Measurements from ENCODE around the gene PRKCB.
"Not testable (repeated sequence)": the region's sequence is repeated elsewhere in the genome, so short reads cannot be mapped to it uniquely, and the experiment has no call there.

The PRKCB gene

GRCh38 chr16:24235806-24236205 is 400.0 kb downstream of the PRKCB start:
- H3K9ac ChIP-seq (ENCODE audit: low read depth, low read length): no peak overlapping the region
- no peak overlapping the region for H3K27ac ChIP-seq (ENCODE audit: low read depth, low read length)
- H3K4me3 ChIP-seq (ENCODE audit: low read depth, low read length): no peak overlapping the region
- H3K9me3 ChIP-seq (ENCODE audit: control insufficient read depth, insufficient read depth, low read length): 0 out of 2 replicates have a peak, but pooled peaks cover 4% of the 10 kb centered on the region
- no peaks in the 10 kb centered on the region for H3K4me1 ChIP-seq (ENCODE audit: control insufficient read depth, insufficient read depth, low read length)
- H3K27me3 ChIP-seq (ENCODE audit: control insufficient read depth, insufficient read depth, low read length): no peaks in the 10 kb centered on the region
- H3K36me3 ChIP-seq (ENCODE audit: control insufficient read depth, insufficient read depth, low read length): no peaks in the 10 kb centered on the region

DNA sequence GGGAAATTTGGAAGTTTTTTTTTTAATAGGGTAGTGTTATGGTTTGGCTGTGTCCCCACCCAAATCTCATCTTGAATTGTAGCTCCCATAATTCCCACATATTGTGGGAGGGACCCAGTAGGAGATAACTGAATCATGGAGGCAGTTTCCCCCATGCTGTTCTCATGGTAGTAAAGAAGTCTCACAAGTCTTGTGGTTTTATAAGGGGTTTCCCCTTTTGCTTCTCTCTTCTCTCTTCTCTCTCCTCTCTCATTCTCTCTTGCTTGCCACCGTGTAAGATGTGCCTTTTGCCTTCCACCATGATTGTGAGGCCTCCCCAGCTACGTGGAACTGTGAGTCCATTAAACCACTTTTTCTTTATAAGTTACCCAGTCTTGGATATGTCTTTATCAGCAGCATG is 403.1 kb downstream of the PRKCB start:
- H3K9ac ChIP-seq (ENCODE audit: low read depth, low read length); H3K27me3 ChIP-seq (ENCODE audit: control insufficient read depth, insufficient read depth, low read length); H3K4me1 ChIP-seq (ENCODE audit: control insufficient read depth, insufficient read depth, low read length); H3K9me3 ChIP-seq (ENCODE audit: control insufficient read depth, insufficient read depth, low read length); H3K27ac ChIP-seq (ENCODE audit: low read depth, low read length); H3K4me3 ChIP-seq (ENCODE audit: low read depth, low read length); H3K36me3 ChIP-seq (ENCODE audit: control insufficient read depth, insufficient read depth, low read length): not testable (repeated sequence)

DNA sequence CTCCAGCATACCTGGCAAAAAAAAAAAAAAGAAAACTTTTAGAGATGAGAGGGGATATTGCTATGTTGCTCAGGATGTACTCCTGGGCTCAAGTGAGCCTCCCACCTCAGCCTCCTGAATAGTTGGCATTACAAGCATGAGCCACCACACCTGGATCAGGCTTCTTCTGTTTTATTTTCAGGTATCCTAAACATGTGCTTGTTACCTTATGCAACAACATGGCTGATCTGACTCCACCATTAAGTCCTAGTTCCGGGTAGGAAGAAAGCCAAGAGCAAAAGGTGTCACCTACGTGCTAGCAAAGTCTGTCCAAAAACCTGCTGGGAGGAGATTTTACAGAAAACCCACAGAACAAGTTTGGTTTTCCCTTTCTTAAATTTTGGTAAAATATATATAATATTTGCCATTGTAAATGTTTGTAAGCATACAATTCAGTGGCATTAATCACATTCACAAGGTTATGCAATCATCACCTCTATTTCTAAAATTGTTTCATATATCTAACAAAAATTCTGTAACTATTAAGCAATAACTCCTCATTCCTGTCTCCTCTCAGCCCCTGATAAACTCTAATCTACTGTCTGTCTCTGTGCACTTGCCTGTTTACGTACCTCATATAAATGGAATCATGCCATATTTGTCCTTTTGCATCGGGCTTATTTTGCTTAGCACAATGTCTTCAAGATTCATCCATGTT is 411.3 kb downstream of the PRKCB start:
- Histone ChIP-seq H3K27ac (ENCODE audit: low read depth, low read length) (no peak overlapping the region), H3K27me3 (ENCODE audit: control insufficient read depth, insufficient read depth, low read length) (no peaks in the 10 kb centered on the region), H3K9ac (ENCODE audit: low read depth, low read length) (no peak overlapping the region), H3K4me1 (ENCODE audit: control insufficient read depth, insufficient read depth, low read length) (no peaks in the 10 kb centered on the region), H3K9me3 (ENCODE audit: control insufficient read depth, insufficient read depth, low read length) (no peaks in the 10 kb centered on the region), H3K36me3 (ENCODE audit: control insufficient read depth, insufficient read depth, low read length) (no peaks in the 10 kb centered on the region), H3K4me3 (ENCODE audit: low read depth, low read length) (no peak overlapping the region)

DNA sequence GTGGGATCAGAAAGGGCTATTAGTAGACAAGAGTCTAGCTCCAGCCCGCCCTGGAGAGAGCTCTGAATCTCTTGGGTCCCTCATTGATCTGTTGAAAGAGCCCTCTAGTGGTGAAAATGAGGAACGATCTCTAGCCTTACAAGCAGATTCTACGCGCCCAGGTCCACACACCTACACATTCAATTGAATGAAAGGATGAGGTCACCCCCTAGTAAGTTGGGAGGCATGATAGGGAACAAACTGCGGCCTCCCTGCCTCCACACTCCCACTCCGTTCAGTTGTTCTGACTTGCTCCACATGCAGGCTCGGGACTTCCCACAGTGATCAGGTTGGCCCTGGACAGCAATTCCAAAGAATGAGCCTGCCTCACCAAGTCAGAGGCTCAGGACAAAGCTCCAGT is 417.4 kb downstream of the PRKCB start:
- Histone ChIP-seq H3K27ac (ENCODE audit: low read depth, low read length) (no peak overlapping the region), H3K36me3 (ENCODE audit: control insufficient read depth, insufficient read depth, low read length) (no peaks in the 10 kb centered on the region), H3K9ac (ENCODE audit: low read depth, low read length) (no peak overlapping the region), H3K4me1 (ENCODE audit: control insufficient read depth, insufficient read depth, low read length) (peaks cover 8% of the 10 kb centered on the region; the same call in 1 of the 2 replicates), H3K9me3 (ENCODE audit: control insufficient read depth, insufficient read depth, low read length) (no peaks in the 10 kb centered on the region), H3K27me3 (ENCODE audit: control insufficient read depth, insufficient read depth, low read length) (peaks cover 32% of the 10 kb centered on the region), H3K4me3 (ENCODE audit: low read depth, low read length) (no peak overlapping the region)

- H3K4me3 ChIP-seq (ENCODE audit: low read depth, low read length): peak within 1 kb of the TSS; percentile 71
Observed at GRCh38 chr16:24255456-24256371, 419.9 kb downstream of the PRKCB start, which contains the start of gene CACNG3. Gene CACNG3, plus strand, starts transcription at chr16:24256335. Its CDS starts 420 bp downstream, at chr16:24256755.

GRCh38 chr16:24257958-24258357 is 422.2 kb downstream of the PRKCB start:
- no peak overlapping the region for H3K9ac ChIP-seq (ENCODE audit: low read depth, low read length)
- no peaks in the 10 kb centered on the region for H3K36me3 ChIP-seq (ENCODE audit: control insufficient read depth, insufficient read depth, low read length)
- H3K4me3 ChIP-seq (ENCODE audit: low read depth, low read length): no peak overlapping the region
- H3K27ac ChIP-seq (ENCODE audit: low read depth, low read length): no peak overlapping the region
- no peaks in the 10 kb centered on the region for H3K9me3 ChIP-seq (ENCODE audit: control insufficient read depth, insufficient read depth, low read length)
- peaks cover 9% of the 10 kb centered on the region; the same call in 1 of the 2 replicates for H3K4me1 ChIP-seq (ENCODE audit: control insufficient read depth, insufficient read depth, low read length)
- peaks cover 36% of the 10 kb centered on the region for H3K27me3 ChIP-seq (ENCODE audit: control insufficient read depth, insufficient read depth, low read length)

More at GRCh38 chr16:24255456-24256371, 419.9 kb downstream of the PRKCB start, which contains the start of gene CACNG3:
- Histone ChIP-seq H3K36me3 (ENCODE audit: control insufficient read depth, insufficient read depth, low read length) (no peaks in the 10 kb centered on the region), H3K9me3 (ENCODE audit: control insufficient read depth, insufficient read depth, low read length) (no peaks in the 10 kb centered on the region), H3K27me3 (ENCODE audit: control insufficient read depth, insufficient read depth, low read length) (peaks cover 36% of the 10 kb centered on the region), H3K27ac (ENCODE audit: low read depth, low read length) (no peak within 1 kb of the TSS), H3K4me1 (ENCODE audit: control insufficient read depth, insufficient read depth, low read length) (peaks cover 9% of the 10 kb centered on the region; the same call in 1 of the 2 replicates), H3K9ac (ENCODE audit: low read depth, low read length) (no peak within 1 kb of the TSS)

- Histone ChIP-seq H3K9me3 (ENCODE audit: control insufficient read depth, insufficient read depth, low read length) (no peaks in the 10 kb centered on the region), H3K27me3 (ENCODE audit: control insufficient read depth, insufficient read depth, low read length) (peaks cover 33% of the 10 kb centered on the region), H3K4me1 (ENCODE audit: control insufficient read depth, insufficient read depth, low read length) (peaks cover 9% of the 10 kb centered on the region; the same call in 1 of the 2 replicates), H3K9ac (ENCODE audit: low read depth, low read length) (no peak overlapping the region), H3K27ac (ENCODE audit: low read depth, low read length) (no peak overlapping the region), H3K4me3 (ENCODE audit: low read depth, low read length) (no peak overlapping the region), H3K36me3 (ENCODE audit: control insufficient read depth, insufficient read depth, low read length) (no peaks in the 10 kb centered on the region)
Observed at GRCh38 chr16:24258791-24259190, 423.0 kb downstream of the PRKCB start.

DNA sequence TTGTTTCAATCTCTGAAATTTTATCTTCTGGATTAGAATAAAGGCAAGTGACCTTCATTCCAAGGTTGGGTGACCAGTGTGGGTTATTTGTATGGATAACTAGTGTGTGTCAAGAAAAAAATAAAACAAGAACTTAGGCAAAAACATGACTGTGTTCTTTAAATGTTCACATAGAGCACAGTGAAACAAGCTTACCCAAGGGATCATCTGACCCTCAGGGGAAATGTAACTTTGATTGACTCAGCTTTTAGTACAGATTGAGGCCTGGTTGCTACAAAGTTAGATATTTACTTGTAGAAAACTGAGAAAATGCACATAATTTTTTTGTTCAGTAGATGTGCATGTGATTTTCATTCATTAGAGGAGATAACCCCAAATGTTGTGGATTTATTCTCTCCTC is 427.0 kb downstream of the PRKCB start:
- Histone ChIP-seq H3K36me3 (ENCODE audit: control insufficient read depth, insufficient read depth, low read length) (no peaks in the 10 kb centered on the region), H3K4me1 (ENCODE audit: control insufficient read depth, insufficient read depth, low read length) (peaks cover 4% of the 10 kb centered on the region; the same call in 1 of the 2 replicates), H3K9me3 (ENCODE audit: control insufficient read depth, insufficient read depth, low read length) (no peaks in the 10 kb centered on the region), H3K27ac (ENCODE audit: low read depth, low read length) (no peak overlapping the region), H3K4me3 (ENCODE audit: low read depth, low read length) (no peak overlapping the region), H3K9ac (ENCODE audit: low read depth, low read length) (no peak overlapping the region), H3K27me3 (ENCODE audit: control insufficient read depth, insufficient read depth, low read length) (peaks cover 4% of the 10 kb centered on the region; the same call in 1 of the 2 replicates)

All from HUES48 (cell line).